MCF 10A (cell line): Measurements from ENCODE around the gene FRMPD4. TPM values are rescaled to one million over a fixed set of nuclear protein-coding genes. Genes with fewer than 3 reads are reported as not detected.

ENCODE experiments used
- BruUV-seq: library from RNA; stranded (reverse); fragments of 400-500 nt; replicated peaks from 2 replicates; lab custom pipeline; 2021; lab: Mats Ljungman, UMichigan
- CTCF ChIA-PET: fragments of 300-600 bp; sonication (Branson Sonifier 250); formaldehyde crosslinking; extraction: SDS; loops from one replicate; lab custom pipeline; 2021; ENCODE audit warnings: antibody characterized with exemption, inconsistent platforms; lab: Yijun Ruan, JAX
- POLR2A ChIA-PET: fragments of 300-600, 350-650 bp; sonication (Branson Sonifier 250); formaldehyde crosslinking; extraction: SDS; loops from one replicate; lab custom pipeline; 2020; ENCODE audit warnings: antibody characterized with exemption, inconsistent platforms; lab: Yijun Ruan, JAX
- DNase-seq: peaks from one replicate; pipeline ENCODE4 v3.0.0-alpha.2; 2018; ENCODE audit not compliant: unreplicated experiment
- H3K27ac Mint-ChIP-seq: one replicate; pipeline ENCODE4 v1.8.0; 2022; ENCODE audit warnings: mild to moderate bottlenecking, low read depth, mixed read lengths; ENCODE audit not compliant: unreplicated experiment
- H3K27me3 Mint-ChIP-seq: one replicate; pipeline ENCODE4 v1.8.0; 2022; ENCODE audit warnings: mixed read lengths; ENCODE audit not compliant: insufficient read depth, unreplicated experiment
- H3K36me3 Mint-ChIP-seq: one replicate; pipeline ENCODE4 v1.8.0; 2022; ENCODE audit warnings: mild to moderate bottlenecking, moderate library complexity, mixed read lengths; ENCODE audit not compliant: insufficient read depth, unreplicated experiment
- H3K4me1 Mint-ChIP-seq: one replicate; pipeline ENCODE4 v1.8.0; 2022; ENCODE audit warnings: mixed read lengths; ENCODE audit not compliant: insufficient read depth, unreplicated experiment
- H3K4me3 Mint-ChIP-seq: one replicate; pipeline ENCODE4 v1.8.0; 2022; ENCODE audit warnings: mild to moderate bottlenecking, moderate library complexity, mixed read lengths; ENCODE audit not compliant: unreplicated experiment
- H3K9me3 Mint-ChIP-seq: one replicate; pipeline ENCODE4 v1.8.0; 2022; ENCODE audit warnings: mixed read lengths; ENCODE audit not compliant: unreplicated experiment
- CTCF ChIP-seq: fragments of 200-600 bp; IDR thresholded peaks from one replicate; pipeline ENCODE4 v1.8.0; 2022; ENCODE audit warnings: antibody characterized with exemption, mild to moderate bottlenecking; ENCODE audit not compliant: unreplicated experiment
- intact Hi-C: fragments of 100-400 bp; cut with micrococcal nuclease; formaldehyde crosslinking; loops from 2 replicates; pipeline ENCODE4 v1.14.1; 2022
- total RNA-seq: library from RNA; stranded (reverse); gene quantifications from 2 replicates; pipeline ENCODE4 v1.2.3, GENCODE V29; 2022

FRMPD4 gene
- total RNA-seq, 1 experiment from 2014 or later: not detected

DNA sequence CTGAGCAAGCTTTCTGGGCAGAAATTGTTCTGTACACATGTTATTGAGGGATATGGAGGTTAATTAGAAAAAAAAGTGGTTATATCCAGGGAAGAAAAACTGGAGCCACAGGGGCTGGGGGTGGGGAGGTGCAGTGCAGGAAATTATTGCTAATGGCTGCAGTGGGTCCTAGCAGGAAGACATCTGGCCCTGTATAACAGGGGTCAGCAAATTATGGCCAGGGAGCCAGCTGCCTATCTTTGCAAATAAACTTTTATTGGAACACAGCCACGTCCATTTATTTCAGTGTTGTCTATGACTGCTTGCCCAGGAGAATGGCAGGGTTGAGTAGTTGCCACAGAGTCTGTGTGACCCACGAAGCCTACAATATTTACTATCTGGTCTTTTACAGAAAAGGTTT, 629.6 kb downstream of the FRMPD4 start:
- Mint-ChIP-seq H3K36me3 (no peaks in the 10 kb centered on the region), H3K9me3 (no peaks in the 10 kb centered on the region), H3K4me3 (no peak overlapping the region), H3K27me3 (peaks cover 50% of the 10 kb centered on the region), H3K27ac (no peak overlapping the region), H3K4me1 (no peaks in the 10 kb centered on the region)
- DNase-seq: no peak
- CTCF ChIA-PET: interaction anchor here (0.6 to 0.9 kb wide), 7 partner anchors 44 to 1738 kb away, joined by 3 to 4 read pairs (median 3); no protein-coding TSS in a partner anchor
- no peak for TF ChIP-seq CTCF
- BruUV-seq: no TSS peak
- POLR2A ChIA-PET: interaction anchor here (0.7 kb wide), 1 partner anchor 8 kb away, joined by 3 read pairs; no protein-coding TSS in a partner anchor
- intact Hi-C loops: no loop called here

DNA sequence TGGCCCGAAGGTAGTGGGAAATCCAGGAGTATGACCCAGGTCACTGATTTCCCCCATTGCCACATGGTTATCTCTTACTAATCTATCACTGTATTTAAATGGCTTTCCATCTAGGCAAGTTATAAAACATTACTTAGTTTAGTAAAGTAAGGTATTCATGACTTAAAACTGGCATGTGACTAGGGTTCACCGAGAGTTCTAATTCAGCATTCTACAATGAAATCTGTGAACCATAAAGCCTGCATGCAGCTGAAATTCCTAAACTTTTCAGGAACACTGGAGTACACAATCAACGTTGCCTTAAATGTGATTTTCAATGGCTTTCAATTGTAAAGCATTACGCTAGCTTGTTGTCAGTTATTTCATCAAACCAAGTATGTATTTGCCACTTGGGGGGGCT, 630.2 kb downstream of the FRMPD4 start:
- H3K36me3 Mint-ChIP-seq: no peaks in the 10 kb centered on the region
- no peak overlapping the region for H3K27ac Mint-ChIP-seq
- H3K4me1 Mint-ChIP-seq: no peaks in the 10 kb centered on the region
- H3K4me3 Mint-ChIP-seq: no peak overlapping the region
- TF ChIP-seq CTCF: no peak
- ChIA-PET CTCF (interaction anchor here (0.6 to 0.9 kb wide), 6 partner anchors 45 to 1737 kb away, joined by 3 to 4 read pairs (median 3); no protein-coding TSS in a partner anchor), POLR2A (no interaction called here)
- no peak for DNase-seq
- intact Hi-C loops: no loop called here
- H3K9me3 Mint-ChIP-seq: no peaks in the 10 kb centered on the region
- BruUV-seq: no TSS peak
- peaks cover 56% of the 10 kb centered on the region for H3K27me3 Mint-ChIP-seq

DNA sequence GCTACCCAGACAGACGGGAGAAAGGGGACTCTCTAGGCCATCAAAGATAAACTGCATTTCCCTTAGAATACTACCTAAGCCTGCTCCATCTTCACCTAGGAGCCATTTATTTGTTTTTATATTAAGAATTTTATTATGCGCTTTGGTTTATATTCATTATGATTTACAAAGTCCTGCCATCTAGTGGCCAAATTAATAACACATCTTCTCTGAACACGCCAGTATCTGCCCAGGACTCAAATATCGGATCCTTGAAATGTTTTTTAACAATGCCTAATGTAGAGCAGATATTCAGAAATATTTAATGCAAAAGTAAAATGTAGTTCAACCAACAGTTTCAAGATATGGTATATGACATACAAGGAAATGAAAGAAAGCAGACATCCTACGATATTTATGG, 632.2 kb downstream of the FRMPD4 start:
- Mint-ChIP-seq H3K9me3 (no peaks in the 10 kb centered on the region), H3K27ac (no peak overlapping the region), H3K4me1 (no peaks in the 10 kb centered on the region), H3K27me3 (peaks cover 64% of the 10 kb centered on the region), H3K4me3 (no peak overlapping the region), H3K36me3 (no peaks in the 10 kb centered on the region)
- CTCF ChIA-PET: interaction anchor here (0.7 to 3.5 kb wide), 25 partner anchors 9 to 1639 kb away, joined by 3 to 46 read pairs (median 4); no protein-coding TSS in a partner anchor
- no TSS peak for BruUV-seq
- intact Hi-C loops: loop anchor here (5.0 kb wide), 2 partner anchors 68 to 688 kb away; no protein-coding TSS in a partner anchor
- TF ChIP-seq CTCF: peak; percentile 58
- peak; percentile 42 for DNase-seq
- POLR2A ChIA-PET: no interaction called here

- no TSS peak for BruUV-seq
- Mint-ChIP-seq H3K27ac (no peak overlapping the region), H3K27me3 (peaks cover 66% of the 10 kb centered on the region), H3K4me1 (no peaks in the 10 kb centered on the region), H3K4me3 (no peak overlapping the region), H3K9me3 (no peaks in the 10 kb centered on the region), H3K36me3 (no peaks in the 10 kb centered on the region)
- no peak for DNase-seq
- POLR2A ChIA-PET: no interaction called here
- peak; percentile 26 for TF ChIP-seq CTCF
- intact Hi-C loops: loop anchor here (5.0 kb wide), 2 partner anchors 69 to 689 kb away; no protein-coding TSS in a partner anchor
- CTCF ChIA-PET: interaction anchor here (0.6 to 3.5 kb wide), 15 partner anchors 9 to 1628 kb away, joined by 3 to 46 read pairs (median 5); no protein-coding TSS in a partner anchor
Observed at GRCh38 chrX:12771445-12772069, 633.3 kb downstream of the FRMPD4 start.
